ENCODE measurements around the gene NUDT19.

NUDT19 gene

DNA sequence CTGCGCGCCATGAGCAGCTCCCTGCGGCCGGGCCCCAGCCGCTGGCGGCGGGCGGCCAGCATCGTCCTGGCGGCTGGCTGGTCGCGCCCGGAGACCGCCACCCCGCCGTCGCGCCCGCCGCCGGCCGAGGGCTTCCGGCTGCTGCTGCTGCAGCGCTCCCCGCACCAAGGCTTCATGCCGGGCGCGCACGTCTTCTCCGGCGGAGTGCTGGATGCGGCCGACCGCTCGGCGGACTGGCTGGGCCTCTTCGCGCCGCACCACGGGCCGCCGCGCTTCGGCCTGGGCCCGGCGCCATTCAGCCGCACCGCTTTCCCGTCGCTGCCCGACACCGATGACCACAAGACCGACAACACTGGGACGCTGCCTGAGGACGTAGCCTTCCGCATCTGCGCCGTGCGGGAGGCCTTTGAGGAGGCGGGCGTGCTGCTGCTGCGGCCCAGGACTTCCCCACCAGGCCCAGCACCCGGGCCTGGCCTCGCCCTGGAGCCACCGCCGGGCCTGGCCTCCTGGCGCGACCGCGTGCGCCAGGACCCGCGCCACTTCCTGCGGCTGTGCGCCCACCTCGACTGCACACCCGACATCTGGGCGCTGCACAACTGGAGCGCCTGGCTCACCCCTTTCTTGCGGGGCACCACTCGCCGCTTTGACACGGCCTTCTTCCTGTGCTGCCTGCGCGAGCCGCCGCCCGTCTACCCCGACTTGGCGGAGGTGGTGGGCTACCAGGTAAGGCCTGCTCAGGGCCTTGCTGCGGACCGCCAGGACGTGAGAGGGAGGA lies 518 bp downstream of the NUDT19 start (continued):
- 0 out of 2 replicates have a peak, but pooled peaks have one; percentile 15 for TF ChIP-seq ZNF341 (tag by site-specific recombination; IDR thresholded peaks at IDR 0.05; ENCODE audit: low read depth)
- TF ChIP-seq ZNF768 (tag by site-specific recombination; IDR thresholded peaks at IDR 0.05): peak; percentile 7; the same call in 1 of the 2 replicates
- TF ChIP-seq OVOL3 (tag by site-specific recombination; IDR thresholded peaks at IDR 0.05): peak; percentile 71; the same call in 1 of the 2 replicates
- TF ChIP-seq ZNF121 (tag by site-specific recombination; IDR thresholded peaks at IDR 0.05): peak; percentile 85
- no peak for TF ChIP-seq ZNF621 (tag by site-specific recombination; IDR thresholded peaks at IDR 0.05)
- peak; percentile 70 for TF ChIP-seq ZNF391 (tag by site-specific recombination; IDR thresholded peaks at IDR 0.05; ENCODE audit: borderline replicate concordance, low read depth)
- TF ChIP-seq, protein P1, sequence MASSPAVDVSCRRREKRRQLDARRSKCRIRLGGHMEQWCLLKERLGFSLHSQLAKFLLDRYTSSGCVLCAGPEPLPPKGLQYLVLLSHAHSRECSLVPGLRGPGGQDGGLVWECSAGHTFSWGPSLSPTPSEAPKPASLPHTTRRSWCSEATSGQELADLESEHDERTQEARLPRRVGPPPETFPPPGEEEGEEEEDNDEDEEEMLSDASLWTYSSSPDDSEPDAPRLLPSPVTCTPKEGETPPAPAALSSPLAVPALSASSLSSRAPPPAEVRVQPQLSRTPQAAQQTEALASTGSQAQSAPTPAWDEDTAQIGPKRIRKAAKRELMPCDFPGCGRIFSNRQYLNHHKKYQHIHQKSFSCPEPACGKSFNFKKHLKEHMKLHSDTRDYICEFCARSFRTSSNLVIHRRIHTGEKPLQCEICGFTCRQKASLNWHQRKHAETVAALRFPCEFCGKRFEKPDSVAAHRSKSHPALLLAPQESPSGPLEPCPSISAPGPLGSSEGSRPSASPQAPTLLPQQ (tag by site-specific recombination; IDR thresholded peaks at IDR 0.05): peak; percentile 72; the same call in 1 of the 2 replicates
- 0 out of 2 replicates have a peak, but pooled peaks have one; percentile 66 for TF ChIP-seq GLI4 (tag by site-specific recombination; IDR thresholded peaks at IDR 0.05)
- TF ChIP-seq, protein P2, sequence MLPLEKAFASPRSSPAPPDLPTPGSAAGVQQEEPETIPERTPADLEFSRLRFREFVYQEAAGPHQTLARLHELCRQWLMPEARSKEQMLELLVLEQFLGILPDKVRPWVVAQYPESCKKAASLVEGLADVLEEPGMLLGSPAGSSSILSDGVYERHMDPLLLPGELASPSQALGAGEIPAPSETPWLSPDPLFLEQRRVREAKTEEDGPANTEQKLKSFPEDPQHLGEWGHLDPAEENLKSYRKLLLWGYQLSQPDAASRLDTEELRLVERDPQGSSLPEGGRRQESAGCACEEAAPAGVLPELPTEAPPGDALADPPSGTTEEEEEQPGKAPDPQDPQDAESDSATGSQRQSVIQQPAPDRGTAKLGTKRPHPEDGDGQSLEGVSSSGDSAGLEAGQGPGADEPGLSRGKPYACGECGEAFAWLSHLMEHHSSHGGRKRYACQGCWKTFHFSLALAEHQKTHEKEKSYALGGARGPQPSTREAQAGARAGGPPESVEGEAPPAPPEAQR (tag by site-specific recombination; IDR thresholded peaks at IDR 0.05): peak; percentile 60; the same call in 1 of the 2 replicates
- TF ChIP-seq HOXD13 (CRISPR knock-in tag; IDR thresholded peaks at IDR 0.05; ENCODE audit: borderline replicate concordance): no peak
- TF ChIP-seq SALL2 (tag by site-specific recombination; IDR thresholded peaks at IDR 0.05; ENCODE audit: borderline replicate concordance): 0 out of 2 replicates have a peak, but pooled peaks have one; percentile 10
- TF ChIP-seq ZNF302 (tag by site-specific recombination; IDR thresholded peaks at IDR 0.05; ENCODE audit: low read depth): no peak
- peak; percentile 78 for TF ChIP-seq ZFHX2 (tag by site-specific recombination; conservative IDR thresholded peaks at IDR 0.05)
- TF ChIP-seq ZNF76 (tag by site-specific recombination; IDR thresholded peaks at IDR 0.05; ENCODE audit: borderline replicate concordance, low read depth): peak; percentile 76
- TF ChIP-seq, protein P3, sequence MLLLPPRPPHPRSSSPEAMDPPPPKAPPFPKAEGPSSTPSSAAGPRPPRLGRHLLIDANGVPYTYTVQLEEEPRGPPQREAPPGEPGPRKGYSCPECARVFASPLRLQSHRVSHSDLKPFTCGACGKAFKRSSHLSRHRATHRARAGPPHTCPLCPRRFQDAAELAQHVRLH (tag by site-specific recombination; IDR thresholded peaks at IDR 0.05): peak; percentile 54; the same call in 1 of the 2 replicates
- no peak for TF ChIP-seq ZNF221 (tag by site-specific recombination; IDR thresholded peaks at IDR 0.05; ENCODE audit: borderline replicate concordance)
- TF ChIP-seq, protein P4, sequence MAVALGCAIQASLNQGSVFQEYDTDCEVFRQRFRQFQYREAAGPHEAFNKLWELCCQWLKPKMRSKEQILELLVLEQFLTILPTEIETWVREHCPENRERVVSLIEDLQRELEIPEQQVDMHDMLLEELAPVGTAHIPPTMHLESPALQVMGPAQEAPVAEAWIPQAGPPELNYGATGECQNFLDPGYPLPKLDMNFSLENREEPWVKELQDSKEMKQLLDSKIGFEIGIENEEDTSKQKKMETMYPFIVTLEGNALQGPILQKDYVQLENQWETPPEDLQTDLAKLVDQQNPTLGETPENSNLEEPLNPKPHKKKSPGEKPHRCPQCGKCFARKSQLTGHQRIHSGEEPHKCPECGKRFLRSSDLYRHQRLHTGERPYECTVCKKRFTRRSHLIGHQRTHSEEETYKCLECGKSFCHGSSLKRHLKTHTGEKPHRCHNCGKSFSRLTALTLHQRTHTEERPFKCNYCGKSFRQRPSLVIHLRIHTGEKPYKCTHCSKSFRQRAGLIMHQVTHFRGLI (tag by site-specific recombination; IDR thresholded peaks at IDR 0.05): peak; percentile 44; the same call in 1 of the 2 replicates
- no peak for TF ChIP-seq ZNF157 (tag by site-specific recombination; IDR thresholded peaks at IDR 0.05)
- TF ChIP-seq ZNF140 (tag by site-specific recombination; IDR thresholded peaks at IDR 0.05): peak; percentile 14; the same call in 1 of the 2 replicates
- TF ChIP-seq ZNF660 (tag by site-specific recombination; IDR thresholded peaks at IDR 0.05): 0 out of 2 replicates have a peak, but pooled peaks have one; percentile 33
- TF ChIP-seq KLF16 (tag by site-specific recombination; IDR thresholded peaks at IDR 0.05): peak; percentile 60
- peak; percentile 55 for TF ChIP-seq ZXDB (tag by site-specific recombination; IDR thresholded peaks at IDR 0.05)
- TF ChIP-seq, protein P5, sequence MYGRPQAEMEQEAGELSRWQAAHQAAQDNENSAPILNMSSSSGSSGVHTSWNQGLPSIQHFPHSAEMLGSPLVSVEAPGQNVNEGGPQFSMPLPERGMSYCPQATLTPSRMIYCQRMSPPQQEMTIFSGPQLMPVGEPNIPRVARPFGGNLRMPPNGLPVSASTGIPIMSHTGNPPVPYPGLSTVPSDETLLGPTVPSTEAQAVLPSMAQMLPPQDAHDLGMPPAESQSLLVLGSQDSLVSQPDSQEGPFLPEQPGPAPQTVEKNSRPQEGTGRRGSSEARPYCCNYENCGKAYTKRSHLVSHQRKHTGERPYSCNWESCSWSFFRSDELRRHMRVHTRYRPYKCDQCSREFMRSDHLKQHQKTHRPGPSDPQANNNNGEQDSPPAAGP (tag by site-specific recombination; IDR thresholded peaks at IDR 0.05): peak; percentile 72; the same call in 1 of the 2 replicates
- no peak for TF ChIP-seq ZNF366 (tag by site-specific recombination; conservative IDR thresholded peaks at IDR 0.05)
- TF ChIP-seq ZNF473 (tag by site-specific recombination; IDR thresholded peaks at IDR 0.05): no peak
- TF ChIP-seq GLIS2 (tag by site-specific recombination; IDR thresholded peaks at IDR 0.05): peak; percentile 90; the same call in 1 of the 2 replicates
- TF ChIP-seq, protein P6, sequence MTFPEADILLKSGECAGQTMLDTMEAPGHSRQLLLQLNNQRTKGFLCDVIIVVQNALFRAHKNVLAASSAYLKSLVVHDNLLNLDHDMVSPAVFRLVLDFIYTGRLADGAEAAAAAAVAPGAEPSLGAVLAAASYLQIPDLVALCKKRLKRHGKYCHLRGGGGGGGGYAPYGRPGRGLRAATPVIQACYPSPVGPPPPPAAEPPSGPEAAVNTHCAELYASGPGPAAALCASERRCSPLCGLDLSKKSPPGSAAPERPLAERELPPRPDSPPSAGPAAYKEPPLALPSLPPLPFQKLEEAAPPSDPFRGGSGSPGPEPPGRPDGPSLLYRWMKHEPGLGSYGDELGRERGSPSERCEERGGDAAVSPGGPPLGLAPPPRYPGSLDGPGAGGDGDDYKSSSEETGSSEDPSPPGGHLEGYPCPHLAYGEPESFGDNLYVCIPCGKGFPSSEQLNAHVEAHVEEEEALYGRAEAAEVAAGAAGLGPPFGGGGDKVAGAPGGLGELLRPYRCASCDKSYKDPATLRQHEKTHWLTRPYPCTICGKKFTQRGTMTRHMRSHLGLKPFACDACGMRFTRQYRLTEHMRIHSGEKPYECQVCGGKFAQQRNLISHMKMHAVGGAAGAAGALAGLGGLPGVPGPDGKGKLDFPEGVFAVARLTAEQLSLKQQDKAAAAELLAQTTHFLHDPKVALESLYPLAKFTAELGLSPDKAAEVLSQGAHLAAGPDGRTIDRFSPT (tag by site-specific recombination; IDR thresholded peaks at IDR 0.05): peak; percentile 52; the same call in 1 of the 2 replicates
- peak; percentile 47; the same call in 1 of the 2 replicates for TF ChIP-seq ZNF610 (tag by site-specific recombination; IDR thresholded peaks at IDR 0.05; ENCODE audit: borderline replicate concordance)
- peak; percentile 89 for TF ChIP-seq ZNF600 (tag by site-specific recombination; IDR thresholded peaks at IDR 0.05)
- TF ChIP-seq ZNF202 (tag by site-specific recombination; IDR thresholded peaks at IDR 0.05; ENCODE audit: borderline replicate concordance): no peak

Data from HEK293 (cell line).